GM23338 (cell line): ENCODE results near the gene LCN10. TPM values are rescaled to one million over a fixed set of nuclear protein-coding genes. Genes with fewer than 3 reads are reported as not detected.

Experiments used
- ATAC-seq: fragments of 200-7000 bp; cut with Tn5 transposase; 3 replicates; pipeline ENCODE4 v1.9.1; 2020
- DNase-seq: peaks from one replicate; pipeline ENCODE4 v3.0.0-alpha.2; 2015; ENCODE audit warnings: low spot score
- H2AFZ ChIP-seq: fragments of 200-600 bp; sonication (generic); 2 replicates; pipeline ENCODE4 v1.8.0; 2016; ENCODE audit warnings: antibody characterized with exemption, mild to moderate bottlenecking, moderate library complexity
- H3F3A ChIP-seq: fragments of 200-600 bp; sonication (generic); replicated peaks from 2 replicates; pipeline ENCODE4 v1.8.0; 2017; ENCODE audit warnings: antibody characterized with exemption, mixed run types, low read depth
- H3K27ac ChIP-seq: fragments of 200-600 bp; sonication (generic); 2 replicates; pipeline ENCODE4 v1.6.1; 2016; ENCODE audit warnings: low read depth
- H3K27me3 ChIP-seq: fragments of 200-600 bp; sonication (generic); 2 replicates; pipeline ENCODE4 v1.8.0; 2016; ENCODE audit warnings: mild to moderate bottlenecking, mixed run types, moderate library complexity; ENCODE audit not compliant: insufficient read depth
- H3K36me3 ChIP-seq: fragments of 200-600 bp; sonication (generic); 2 replicates; pipeline ENCODE4 v1.8.0; 2016; ENCODE audit warnings: mild to moderate bottlenecking; ENCODE audit not compliant: insufficient read depth
- H3K4me1 ChIP-seq: fragments of 200-600 bp; sonication (generic); 2 replicates; pipeline ENCODE4 v1.8.0; 2016; ENCODE audit warnings: mild to moderate bottlenecking, moderate library complexity; ENCODE audit not compliant: insufficient read depth
- H3K4me2 ChIP-seq: fragments of 200-600 bp; sonication (generic); 2 replicates; pipeline ENCODE4 v1.7.1; 2017; ENCODE audit warnings: mixed run types
- H3K4me3 ChIP-seq: fragments of 200-600 bp; sonication (generic); 2 replicates; pipeline ENCODE4 v1.6.1; 2016; ENCODE audit warnings: mixed run types
- H3K79me2 ChIP-seq: fragments of 200-600 bp; sonication (generic); replicated peaks from 2 replicates; pipeline ENCODE4 v1.8.0; 2017; ENCODE audit warnings: mild to moderate bottlenecking; ENCODE audit not compliant: insufficient read depth
- H3K9me2 ChIP-seq: fragments of 200-600 bp; sonication (generic); 2 replicates; pipeline ENCODE4 v1.8.0; 2017; ENCODE audit not compliant: insufficient read depth
- H4K20me1 ChIP-seq: fragments of 200-600 bp; sonication (generic); replicated peaks from 2 replicates; pipeline ENCODE4 v1.8.0; 2017; ENCODE audit warnings: mild to moderate bottlenecking; ENCODE audit not compliant: insufficient read depth
- H3K27ac Mint-ChIP-seq: 2 replicates; pipeline ENCODE4 v1.8.0; 2020; ENCODE audit warnings: inconsistent platforms, mild to moderate bottlenecking, moderate library complexity, mixed read lengths
- H3K27me3 Mint-ChIP-seq: 3 replicates; pipeline ENCODE4 v1.8.0; 2022; ENCODE audit warnings: low read depth, mild to moderate bottlenecking, moderate library complexity, mixed read lengths, inconsistent platforms; ENCODE audit not compliant: insufficient read depth, poor library complexity
- H3K36me3 Mint-ChIP-seq: 3 replicates; pipeline ENCODE4 v1.8.0; 2021; ENCODE audit warnings: low read depth, mild to moderate bottlenecking, inconsistent platforms, moderate library complexity, mixed read lengths
- H3K4me1 Mint-ChIP-seq: 3 replicates; pipeline ENCODE4 v1.8.0; 2020; ENCODE audit warnings: mild to moderate bottlenecking, inconsistent platforms, mixed read lengths
- H3K4me3 Mint-ChIP-seq: 3 replicates; pipeline ENCODE4 v1.8.0; 2021; ENCODE audit warnings: moderate library complexity, mild to moderate bottlenecking, inconsistent platforms, mixed read lengths
- H3K9me3 Mint-ChIP-seq: 3 replicates; pipeline ENCODE4 v1.8.0; 2020; ENCODE audit warnings: moderate library complexity, mild to moderate bottlenecking, inconsistent platforms, mixed read lengths
- EZH2 ChIP-seq: fragments of 200-600 bp; sonication (generic); IDR thresholded peaks from one replicate; pipeline ENCODE4 v1.8.0; 2017; ENCODE audit warnings: antibody characterized with exemption, mild to moderate bottlenecking, low read depth; ENCODE audit not compliant: unreplicated experiment
- EZH2phosphoT487 ChIP-seq: fragments of 200-600 bp; sonication (generic); IDR thresholded peaks from one replicate; pipeline ENCODE4 v1.8.1; 2018; ENCODE audit warnings: antibody characterized with exemption; ENCODE audit not compliant: unreplicated experiment
- JUNB ChIP-seq: IDR thresholded peaks from one replicate; pipeline ENCODE4 v1.6.1; 2016; ENCODE audit warnings: antibody characterized with exemption; ENCODE audit not compliant: unreplicated experiment
- NANOG ChIP-seq: IDR thresholded peaks from 2 replicates; pipeline ENCODE4 v1.6.1; 2016; ENCODE audit warnings: antibody characterized with exemption, borderline replicate concordance
- POLR2AphosphoS5 ChIP-seq: IDR thresholded peaks from 2 replicates; pipeline ENCODE4 v1.6.1; 2016; ENCODE audit warnings: antibody characterized with exemption, low read depth
- STAT1 ChIP-seq: IDR thresholded peaks from one replicate; pipeline ENCODE4 v1.6.1; 2016; ENCODE audit warnings: antibody characterized with exemption; ENCODE audit not compliant: unreplicated experiment
- polyA plus RNA-seq: library from polyadenylated mRNA; unstranded; fragments of >200 nt; fragmentation: Nextera tagmentation; extraction: Ambion mirVana; gene quantifications from 2 replicates; pipeline ENCODE4 v1.2.1, GENCODE V29; 2016
- total RNA-seq: library from RNA; depleted of rRNA; stranded (reverse); fragments of >200 nt; shearing (Covaris generic); gene quantifications from 2 replicates; pipeline ENCODE4 v1.2.3, GENCODE V29; 2014
- TF ChIP-seq, protein P1 (sequence below): IDR thresholded peaks from 2 replicates; pipeline ENCODE4 v1.6.1; 2016; ENCODE audit warnings: antibody characterized with exemption
- TF ChIP-seq, protein P2 (sequence below): fragments of 250-450 bp; sonication (Bioruptor Pico); IDR thresholded peaks from 2 replicates; pipeline ENCODE4 v1.5.0; 2020; ENCODE audit warnings: mild to moderate bottlenecking, moderate library complexity
- TF ChIP-seq, protein P3 (sequence below), 2 experiments: fragments of 200-600 bp in 1 of 2; sonication (generic) in 1 of 2; conservative IDR thresholded peaks; 2 replicates each; pipeline versions ENCODE4 v1.5.1 to v1.6.1; 2016 to 2017; ENCODE audit warnings: antibody characterized with exemption in 2 of 2, low read depth in 2 of 2, mild to moderate bottlenecking in 2 of 2, moderate library complexity in 1 of 2
- TF ChIP-seq, protein P4 (sequence below): IDR thresholded peaks from one replicate; pipeline ENCODE4 v1.6.1; 2018; ENCODE audit warnings: antibody characterized with exemption; ENCODE audit not compliant: unreplicated experiment

The LCN10 gene
- total and polyA plus RNA-seq, 2 experiments from 2014 or later, result 0.45 to 0.74 TPM

DNA sequence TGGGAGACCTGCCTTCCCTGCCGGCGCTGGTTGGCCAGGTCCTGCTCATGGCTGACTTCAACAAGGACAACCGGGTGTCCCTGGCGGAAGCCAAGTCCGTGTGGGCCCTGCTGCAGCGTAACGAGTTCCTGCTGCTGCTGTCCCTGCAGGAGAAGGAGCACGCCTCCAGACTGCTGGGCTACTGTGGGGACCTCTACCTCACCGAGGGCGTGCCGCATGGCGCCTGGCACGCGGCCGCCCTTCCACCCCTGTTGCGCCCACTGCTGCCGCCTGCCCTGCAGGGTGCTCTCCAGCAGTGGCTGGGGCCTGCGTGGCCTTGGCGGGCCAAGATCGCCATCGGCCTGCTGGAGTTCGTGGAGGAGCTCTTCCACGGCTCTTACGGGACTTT, 19.8 kb downstream of the LCN10 start:
- Mint-ChIP-seq H3K4me1 (peaks cover 21% of the 10 kb centered on the region), H3K36me3 (peaks cover 50% of the 10 kb centered on the region), H3K27me3 (peaks cover 37% of the 10 kb centered on the region), H3K4me3 (no peak overlapping the region), H3K27ac (no peak overlapping the region), H3K9me3 (no peaks in the 10 kb centered on the region)
- TF ChIP-seq POLR2AphosphoS5 (no peak), EZH2phosphoT487 (no peak), EZH2 (no peak), NANOG (no peak), JUNB (no peak), STAT1 (no peak)
- TF ChIP-seq, protein P1, sequence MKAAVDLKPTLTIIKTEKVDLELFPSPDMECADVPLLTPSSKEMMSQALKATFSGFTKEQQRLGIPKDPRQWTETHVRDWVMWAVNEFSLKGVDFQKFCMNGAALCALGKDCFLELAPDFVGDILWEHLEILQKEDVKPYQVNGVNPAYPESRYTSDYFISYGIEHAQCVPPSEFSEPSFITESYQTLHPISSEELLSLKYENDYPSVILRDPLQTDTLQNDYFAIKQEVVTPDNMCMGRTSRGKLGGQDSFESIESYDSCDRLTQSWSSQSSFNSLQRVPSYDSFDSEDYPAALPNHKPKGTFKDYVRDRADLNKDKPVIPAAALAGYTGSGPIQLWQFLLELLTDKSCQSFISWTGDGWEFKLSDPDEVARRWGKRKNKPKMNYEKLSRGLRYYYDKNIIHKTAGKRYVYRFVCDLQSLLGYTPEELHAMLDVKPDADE, result no peak
- TF ChIP-seq, protein P2, sequence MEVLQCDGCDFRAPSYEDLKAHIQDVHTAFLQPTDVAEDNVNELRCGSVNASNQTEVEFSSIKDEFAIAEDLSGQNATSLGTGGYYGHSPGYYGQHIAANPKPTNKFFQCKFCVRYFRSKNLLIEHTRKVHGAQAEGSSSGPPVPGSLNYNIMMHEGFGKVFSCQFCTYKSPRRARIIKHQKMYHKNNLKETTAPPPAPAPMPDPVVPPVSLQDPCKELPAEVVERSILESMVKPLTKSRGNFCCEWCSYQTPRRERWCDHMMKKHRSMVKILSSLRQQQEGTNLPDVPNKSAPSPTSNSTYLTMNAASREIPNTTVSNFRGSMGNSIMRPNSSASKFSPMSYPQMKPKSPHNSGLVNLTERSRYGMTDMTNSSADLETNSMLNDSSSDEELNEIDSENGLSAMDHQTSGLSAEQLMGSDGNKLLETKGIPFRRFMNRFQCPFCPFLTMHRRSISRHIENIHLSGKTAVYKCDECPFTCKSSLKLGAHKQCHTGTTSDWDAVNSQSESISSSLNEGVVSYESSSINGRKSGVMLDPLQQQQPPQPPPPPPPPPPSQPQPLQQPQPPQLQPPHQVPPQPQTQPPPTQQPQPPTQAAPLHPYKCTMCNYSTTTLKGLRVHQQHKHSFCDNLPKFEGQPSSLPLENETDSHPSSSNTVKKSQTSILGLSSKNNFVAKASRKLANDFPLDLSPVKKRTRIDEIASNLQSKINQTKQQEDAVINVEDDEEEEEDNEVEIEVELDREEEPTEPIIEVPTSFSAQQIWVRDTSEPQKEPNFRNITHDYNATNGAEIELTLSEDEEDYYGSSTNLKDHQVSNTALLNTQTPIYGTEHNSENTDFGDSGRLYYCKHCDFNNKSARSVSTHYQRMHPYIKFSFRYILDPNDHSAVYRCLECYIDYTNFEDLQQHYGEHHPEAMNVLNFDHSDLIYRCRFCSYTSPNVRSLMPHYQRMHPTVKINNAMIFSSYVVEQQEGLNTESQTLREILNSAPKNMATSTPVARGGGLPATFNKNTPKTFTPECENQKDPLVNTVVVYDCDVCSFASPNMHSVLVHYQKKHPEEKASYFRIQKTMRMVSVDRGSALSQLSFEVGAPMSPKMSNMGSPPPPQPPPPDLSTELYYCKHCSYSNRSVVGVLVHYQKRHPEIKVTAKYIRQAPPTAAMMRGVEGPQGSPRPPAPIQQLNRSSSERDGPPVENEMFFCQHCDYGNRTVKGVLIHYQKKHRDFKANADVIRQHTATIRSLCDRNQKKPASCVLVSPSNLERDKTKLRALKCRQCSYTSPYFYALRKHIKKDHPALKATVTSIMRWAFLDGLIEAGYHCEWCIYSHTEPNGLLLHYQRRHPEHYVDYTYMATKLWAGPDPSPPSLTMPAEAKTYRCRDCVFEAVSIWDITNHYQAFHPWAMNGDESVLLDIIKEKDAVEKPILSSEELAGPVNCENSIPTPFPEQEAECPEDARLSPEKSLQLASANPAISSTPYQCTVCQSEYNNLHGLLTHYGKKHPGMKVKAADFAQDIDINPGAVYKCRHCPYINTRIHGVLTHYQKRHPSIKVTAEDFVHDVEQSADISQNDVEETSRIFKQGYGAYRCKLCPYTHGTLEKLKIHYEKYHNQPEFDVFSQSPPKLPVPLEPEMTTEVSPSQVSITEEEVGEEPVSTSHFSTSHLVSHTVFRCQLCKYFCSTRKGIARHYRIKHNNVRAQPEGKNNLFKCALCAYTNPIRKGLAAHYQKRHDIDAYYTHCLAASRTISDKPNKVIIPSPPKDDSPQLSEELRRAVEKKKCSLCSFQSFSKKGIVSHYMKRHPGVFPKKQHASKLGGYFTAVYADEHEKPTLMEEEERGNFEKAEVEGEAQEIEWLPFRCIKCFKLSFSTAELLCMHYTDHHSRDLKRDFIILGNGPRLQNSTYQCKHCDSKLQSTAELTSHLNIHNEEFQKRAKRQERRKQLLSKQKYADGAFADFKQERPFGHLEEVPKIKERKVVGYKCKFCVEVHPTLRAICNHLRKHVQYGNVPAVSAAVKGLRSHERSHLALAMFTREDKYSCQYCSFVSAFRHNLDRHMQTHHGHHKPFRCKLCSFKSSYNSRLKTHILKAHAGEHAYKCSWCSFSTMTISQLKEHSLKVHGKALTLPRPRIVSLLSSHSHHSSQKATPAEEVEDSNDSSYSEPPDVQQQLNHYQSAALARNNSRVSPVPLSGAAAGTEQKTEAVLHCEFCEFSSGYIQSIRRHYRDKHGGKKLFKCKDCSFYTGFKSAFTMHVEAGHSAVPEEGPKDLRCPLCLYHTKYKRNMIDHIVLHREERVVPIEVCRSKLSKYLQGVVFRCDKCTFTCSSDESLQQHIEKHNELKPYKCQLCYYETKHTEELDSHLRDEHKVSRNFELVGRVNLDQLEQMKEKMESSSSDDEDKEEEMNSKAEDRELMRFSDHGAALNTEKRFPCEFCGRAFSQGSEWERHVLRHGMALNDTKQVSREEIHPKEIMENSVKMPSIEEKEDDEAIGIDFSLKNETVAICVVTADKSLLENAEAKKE, result no peak
- TF ChIP-seq, protein P3, sequence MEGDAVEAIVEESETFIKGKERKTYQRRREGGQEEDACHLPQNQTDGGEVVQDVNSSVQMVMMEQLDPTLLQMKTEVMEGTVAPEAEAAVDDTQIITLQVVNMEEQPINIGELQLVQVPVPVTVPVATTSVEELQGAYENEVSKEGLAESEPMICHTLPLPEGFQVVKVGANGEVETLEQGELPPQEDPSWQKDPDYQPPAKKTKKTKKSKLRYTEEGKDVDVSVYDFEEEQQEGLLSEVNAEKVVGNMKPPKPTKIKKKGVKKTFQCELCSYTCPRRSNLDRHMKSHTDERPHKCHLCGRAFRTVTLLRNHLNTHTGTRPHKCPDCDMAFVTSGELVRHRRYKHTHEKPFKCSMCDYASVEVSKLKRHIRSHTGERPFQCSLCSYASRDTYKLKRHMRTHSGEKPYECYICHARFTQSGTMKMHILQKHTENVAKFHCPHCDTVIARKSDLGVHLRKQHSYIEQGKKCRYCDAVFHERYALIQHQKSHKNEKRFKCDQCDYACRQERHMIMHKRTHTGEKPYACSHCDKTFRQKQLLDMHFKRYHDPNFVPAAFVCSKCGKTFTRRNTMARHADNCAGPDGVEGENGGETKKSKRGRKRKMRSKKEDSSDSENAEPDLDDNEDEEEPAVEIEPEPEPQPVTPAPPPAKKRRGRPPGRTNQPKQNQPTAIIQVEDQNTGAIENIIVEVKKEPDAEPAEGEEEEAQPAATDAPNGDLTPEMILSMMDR (conservative IDR thresholded peaks at IDR 0.05; ENCODE audit: low read depth in 2 of 2), result no peak
- TF ChIP-seq, protein P4, sequence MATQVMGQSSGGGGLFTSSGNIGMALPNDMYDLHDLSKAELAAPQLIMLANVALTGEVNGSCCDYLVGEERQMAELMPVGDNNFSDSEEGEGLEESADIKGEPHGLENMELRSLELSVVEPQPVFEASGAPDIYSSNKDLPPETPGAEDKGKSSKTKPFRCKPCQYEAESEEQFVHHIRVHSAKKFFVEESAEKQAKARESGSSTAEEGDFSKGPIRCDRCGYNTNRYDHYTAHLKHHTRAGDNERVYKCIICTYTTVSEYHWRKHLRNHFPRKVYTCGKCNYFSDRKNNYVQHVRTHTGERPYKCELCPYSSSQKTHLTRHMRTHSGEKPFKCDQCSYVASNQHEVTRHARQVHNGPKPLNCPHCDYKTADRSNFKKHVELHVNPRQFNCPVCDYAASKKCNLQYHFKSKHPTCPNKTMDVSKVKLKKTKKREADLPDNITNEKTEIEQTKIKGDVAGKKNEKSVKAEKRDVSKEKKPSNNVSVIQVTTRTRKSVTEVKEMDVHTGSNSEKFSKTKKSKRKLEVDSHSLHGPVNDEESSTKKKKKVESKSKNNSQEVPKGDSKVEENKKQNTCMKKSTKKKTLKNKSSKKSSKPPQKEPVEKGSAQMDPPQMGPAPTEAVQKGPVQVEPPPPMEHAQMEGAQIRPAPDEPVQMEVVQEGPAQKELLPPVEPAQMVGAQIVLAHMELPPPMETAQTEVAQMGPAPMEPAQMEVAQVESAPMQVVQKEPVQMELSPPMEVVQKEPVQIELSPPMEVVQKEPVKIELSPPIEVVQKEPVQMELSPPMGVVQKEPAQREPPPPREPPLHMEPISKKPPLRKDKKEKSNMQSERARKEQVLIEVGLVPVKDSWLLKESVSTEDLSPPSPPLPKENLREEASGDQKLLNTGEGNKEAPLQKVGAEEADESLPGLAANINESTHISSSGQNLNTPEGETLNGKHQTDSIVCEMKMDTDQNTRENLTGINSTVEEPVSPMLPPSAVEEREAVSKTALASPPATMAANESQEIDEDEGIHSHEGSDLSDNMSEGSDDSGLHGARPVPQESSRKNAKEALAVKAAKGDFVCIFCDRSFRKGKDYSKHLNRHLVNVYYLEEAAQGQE, result no peak
- Histone ChIP-seq H3K36me3 (peaks cover 22% of the 10 kb centered on the region), H3K27me3 (no peaks in the 10 kb centered on the region), H3K9me2 (no peaks in the 10 kb centered on the region), H3K79me2 (peaks cover 26% of the 10 kb centered on the region), H3K4me1 (peaks cover 9% of the 10 kb centered on the region; the same call in 1 of the 2 replicates), H4K20me1 (peaks cover 31% of the 10 kb centered on the region), H3K27ac (no peak overlapping the region), H3K4me2 (no peak overlapping the region), H3K4me3 (no peak overlapping the region), H2AFZ (no peak overlapping the region), H3F3A (peaks cover 50% of the 10 kb centered on the region)
- ATAC-seq, result no peak; the same call in 2 of the 3 replicates
- no peak for DNase-seq
